K562 (cell line): ENCODE results near the gene GYPC. TPM values are rescaled to one million over a fixed set of nuclear protein-coding genes. Genes with fewer than 3 reads are reported as not detected.

Experiments used
- BDP1 ChIP-seq: IDR thresholded peaks from 3 replicates; pipeline ENCODE4 v1.6.1; 2011; ENCODE audit not compliant: insufficient read length, insufficient read depth
- BMI1 ChIP-seq: fragments of 150-350 bp; IDR thresholded peaks from 2 replicates; pipeline ENCODE4 v1.6.1; 2014; ENCODE audit warnings: low read length
- CAMTA2 ChIP-seq: fragments of 250-450 bp; sonication (Bioruptor Pico); conservative IDR thresholded peaks from 2 replicates; pipeline ENCODE4 v1.5.1; 2022
- CEBPB ChIP-seq: fragments of 450-650 bp; IDR thresholded peaks from 2 replicates; pipeline ENCODE4 v1.6.1; 2016; ENCODE audit warnings: missing genetic modification characterization, missing compliant biosample characterization
- CTCF ChIP-seq, 3 experiments: IDR thresholded peaks in 2 of 3; conservative IDR thresholded peaks in 1 of 3; 2 replicates each; pipeline ENCODE4 v1.5.1; 2011 to 2012; ENCODE audit warnings: low read length in 3 of 3, mild to moderate bottlenecking in 3 of 3, control low read depth in 2 of 3, improper control_type of control experiment in 1 of 3, inconsistent platforms in 1 of 3, low read depth in 1 of 3, mixed read lengths in 1 of 3, moderate library complexity in 1 of 3; ENCODE audit not compliant: insufficient read depth in 2 of 3
- CXXC5 ChIP-seq: fragments of 250-450 bp; sonication (Bioruptor Pico); IDR thresholded peaks from 2 replicates; pipeline ENCODE4 v1.8.0; 2022; ENCODE audit warnings: inconsistent platforms, mild to moderate bottlenecking, moderate library complexity
- DACH1 ChIP-seq: fragments of 450-650 bp; IDR thresholded peaks from 2 replicates; pipeline ENCODE4 v1.6.1; 2018; ENCODE audit not compliant: partially characterized antibody
- E2F5 ChIP-seq: sonication (generic); formaldehyde crosslinking; IDR thresholded peaks from 2 replicates; pipeline ENCODE4 v1.8.0; 2022; ENCODE audit warnings: mild to moderate bottlenecking, missing genetic modification reagents
- EGR1 ChIP-seq: fragments of 450-650 bp; conservative IDR thresholded peaks from 2 replicates; pipeline ENCODE4 v1.6.1; 2017; ENCODE audit warnings: mild to moderate bottlenecking
- EHMT2 ChIP-seq: fragments of 450-650 bp; IDR thresholded peaks from 2 replicates; pipeline ENCODE4 v1.6.1; 2018; ENCODE audit warnings: antibody characterized with exemption
- EP400 ChIP-seq: fragments of 450-650 bp; IDR thresholded peaks from 2 replicates; pipeline ENCODE4 v1.6.1; 2017; ENCODE audit warnings: antibody characterized with exemption, mild to moderate bottlenecking, moderate library complexity
- ETV1 ChIP-seq: fragments of 450-650 bp; conservative IDR thresholded peaks from 2 replicates; pipeline ENCODE4 v1.6.1; 2016; ENCODE audit warnings: missing genetic modification characterization, control low read depth, low read depth, missing compliant biosample characterization
- GATA2 ChIP-seq: sonication (generic); formaldehyde crosslinking; IDR thresholded peaks from 2 replicates; pipeline ENCODE4 v1.4.0; 2020; ENCODE audit warnings: mild to moderate bottlenecking, missing genetic modification reagents
- HLTF ChIP-seq: fragments of 450-650 bp; IDR thresholded peaks from 2 replicates; pipeline ENCODE4 v1.6.1; 2016
- KLF1 ChIP-seq: fragments of 450-650 bp; IDR thresholded peaks from 2 replicates; pipeline ENCODE4 v1.6.1; 2016; ENCODE audit warnings: missing genetic modification characterization, missing compliant biosample characterization
- L3MBTL2 ChIP-seq: fragments of 450-650 bp; IDR thresholded peaks from 2 replicates; pipeline ENCODE4 v1.6.1; 2016; ENCODE audit warnings: mild to moderate bottlenecking, moderate library complexity
- MTA2 ChIP-seq: fragments of 450-650 bp; IDR thresholded peaks from 2 replicates; pipeline ENCODE4 v1.6.1; 2016; ENCODE audit warnings: low read depth
- PHB ChIP-seq: fragments of 250-450 bp; sonication (Bioruptor Pico); IDR thresholded peaks from 2 replicates; pipeline ENCODE4 v1.5.0; 2021
- PML ChIP-seq: IDR thresholded peaks from 2 replicates; pipeline ENCODE4 v1.6.1; 2012; ENCODE audit warnings: low read length, inconsistent platforms
- POU5F1 ChIP-seq: fragments of 150-350 bp; IDR thresholded peaks from 2 replicates; pipeline ENCODE4 v1.6.1; 2014; ENCODE audit warnings: borderline replicate concordance, low read length, low read depth, mild to moderate bottlenecking; ENCODE audit not compliant: partially characterized antibody
- PTTG1 ChIP-seq: fragments of 450-650 bp; IDR thresholded peaks from 2 replicates; pipeline ENCODE4 v1.6.1; 2016; ENCODE audit warnings: low read depth, mild to moderate bottlenecking, missing genetic modification characterization, missing compliant biosample characterization
- SMARCC2 ChIP-seq: fragments of 450-650 bp; IDR thresholded peaks from 2 replicates; pipeline ENCODE4 v1.6.1; 2017; ENCODE audit warnings: antibody characterized with exemption, moderate library complexity, mild to moderate bottlenecking, low read depth
- TBP ChIP-seq: optimal IDR thresholded peaks from 2 replicates; pipeline ENCODE3; 2011; ENCODE audit warnings: low read depth, low read length, improper control_type of control experiment
- TFAP4 ChIP-seq: sonication (generic); formaldehyde crosslinking; IDR thresholded peaks from 2 replicates; pipeline ENCODE4 v1.8.0; 2022; ENCODE audit warnings: missing genetic modification reagents, mild to moderate bottlenecking, moderate library complexity, borderline replicate concordance
- ZBTB17 ChIP-seq: fragments of 450-650 bp; formaldehyde crosslinking; IDR thresholded peaks from 2 replicates; pipeline ENCODE4 v1.4.0; 2020; ENCODE audit warnings: mild to moderate bottlenecking
- ZEB2 ChIP-seq: fragments of 450-650 bp; IDR thresholded peaks from 2 replicates; pipeline ENCODE4 v1.6.1; 2016
- ZFPM2 ChIP-seq: fragments of 250-450 bp; sonication (Bioruptor Pico); IDR thresholded peaks from 2 replicates; pipeline ENCODE4 v1.5.1; 2022; ENCODE audit warnings: mild to moderate bottlenecking
- ZNF395 ChIP-seq: fragments of 200-800 bp; sonication (Bioruptor generic); IDR thresholded peaks from 2 replicates; pipeline ENCODE4 v1.6.1; 2017; ENCODE audit warnings: missing genetic modification characterization, missing compliant biosample characterization
- ZNF764 ChIP-seq: fragments of 250-450 bp; sonication (Bioruptor Pico); IDR thresholded peaks from 2 replicates; pipeline ENCODE4 v1.4.0; 2020; ENCODE audit warnings: low read depth, mild to moderate bottlenecking, moderate library complexity
- polyA plus RNA-seq, 8 experiments: library from polyadenylated mRNA; depleted of rRNA in 4 of 8; stranded (reverse) in 5 of 8; unstranded in 3 of 8; fragments of >200 nt; fragmentation: Nextera tagmentation in 2 of 8; fragmentation: Illumina TruSeq in 1 of 8; extraction: Ambion mirVana in 2 of 8; extraction: Trizol in 1 of 8; gene quantifications; 2 replicates each; pipeline versions ENCODE4 v1.2.1 to v1.2.3, GENCODE V29; 2011 to 2014; ENCODE audit warnings: inconsistent platforms in 1 of 8, missing spikeins in 1 of 8
- total RNA-seq, 7 experiments: library from RNA; depleted of rRNA in 6 of 7; stranded (reverse); fragments of >200 nt in 6 of 7; fragmentation: Illumina TruSeq in 2 of 7; extraction: Trizol in 2 of 7; gene quantifications; 2 replicates each; pipeline versions ENCODE4 v1.2.1 to v1.2.3, GENCODE V29; 2011 to 2021; ENCODE audit warnings: low replicate concordance in 1 of 7

GYPC gene
- total and polyA plus RNA-seq, 9 of the 15 experiments (the other 6 are each of a cell fraction or from before 2014, with no cell fraction given), result 50.6 to 282 (median 194) TPM

- TF ChIP-seq L3MBTL2 (no peak), ZNF764 (CRISPR knock-in tag) (no peak), ETV1 (tag) (no peak), KLF1 (tag) (no peak), E2F5 (CRISPR knock-in tag) (no peak), SMARCC2 (peak; percentile 82), MTA2 (peak; percentile 85), PHB (CRISPR knock-in tag) (no peak), BMI1 (no peak), EP400 (peak; percentile 51; the same call in 1 of the 2 replicates), PML (peak; percentile 90), HLTF (no peak), EGR1 (no peak), CXXC5 (CRISPR knock-in tag) (peak; percentile 54; the same call in 1 of the 2 replicates), EHMT2 (peak; percentile 75), CEBPB (peak; percentile 39; the same call in 1 of the 2 replicates), ZEB2 (peak; percentile 69), TBP (peak; percentile 48), PTTG1 (no peak), CTCF (IDR thresholded peaks at IDR 0.05 in 2 of 3, conservative IDR thresholded peaks at IDR 0.05 in 1 of 3; ENCODE audit: insufficient read depth in 2 of 3, low read depth in 1 of 3, low read length in 3 of 3) (no peak), TFAP4 (CRISPR knock-in tag) (0 out of 2 replicates have a peak, but pooled peaks have one; percentile 23), ZBTB17 (CRISPR knock-in tag) (no peak), GATA2 (peak; percentile 86), BDP1 (no peak), POU5F1 (no peak), ZFPM2 (no peak), DACH1 (peak; percentile 22), ZNF395 (CRISPR knock-in tag) (no peak), CAMTA2 (CRISPR knock-in tag) (no peak)
Observed at GRCh38 chr2:126645211-126645618, 10.7 kb upstream of the GYPC start (continued).
